HG02981 (cell line): ENCODE measurements around the gene BDKRB2.

ENCODE experiments used
- ATAC-seq: cut with Tn5 transposase; IDR thresholded peaks from one replicate; pipeline ENCODE4 v1.9.1; 2021; ENCODE audit warnings: mild to moderate bottlenecking, moderate library complexity; ENCODE audit not compliant: unreplicated experiment

BDKRB2 gene

GRCh38 chr14:96268431-96269358 is 64.1 kb downstream of the BDKRB2 start:
- ATAC-seq: no peak

GRCh38 chr14:96269359-96269710 is 64.7 kb downstream of the BDKRB2 start:
- ATAC-seq: no peak

DNA sequence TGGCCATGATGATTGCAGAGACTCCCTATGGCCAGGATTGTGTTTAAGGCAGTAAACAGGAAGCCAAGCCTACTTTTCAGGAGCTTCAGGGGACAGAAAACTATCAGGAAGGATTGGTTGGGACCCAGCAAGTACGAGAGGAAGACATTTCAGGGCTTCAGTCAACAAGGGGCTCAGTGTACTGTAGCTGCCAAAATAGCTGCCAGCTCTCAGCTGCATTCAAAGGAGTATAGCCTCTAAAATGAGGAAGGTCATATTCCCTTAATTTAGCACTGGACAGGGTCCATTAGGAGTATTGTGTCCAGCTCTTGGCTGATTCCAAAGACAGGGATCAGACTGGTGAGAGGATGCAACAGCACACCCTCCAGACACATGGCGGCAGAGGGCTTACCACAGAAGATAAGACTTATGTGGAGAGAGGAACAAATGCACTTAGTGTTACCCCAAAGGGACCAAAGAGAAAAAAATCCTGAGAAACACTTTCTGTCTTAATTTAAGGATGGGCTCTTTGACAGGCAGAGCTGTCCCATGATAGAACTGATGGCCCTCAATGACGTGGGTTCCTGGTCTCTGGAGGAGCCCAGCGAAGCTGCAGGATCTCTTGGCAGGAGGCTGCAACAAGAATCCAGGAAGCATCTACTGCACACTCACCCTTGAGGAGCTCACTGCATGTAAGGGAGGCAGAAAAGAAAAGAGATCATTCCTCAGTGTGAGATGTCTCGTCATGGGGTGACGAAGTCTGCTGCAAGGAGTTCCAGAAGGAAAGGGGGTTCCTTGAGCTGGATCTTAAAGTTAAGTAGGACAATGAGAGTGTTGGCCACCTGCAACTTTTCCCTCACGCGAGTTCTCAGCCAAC is 66.2 kb downstream of the BDKRB2 start:
- ATAC-seq: no peak

- ATAC-seq: no peak
Observed at GRCh38 chr14:96271421-96271762, 66.8 kb downstream of the BDKRB2 start.

DNA sequence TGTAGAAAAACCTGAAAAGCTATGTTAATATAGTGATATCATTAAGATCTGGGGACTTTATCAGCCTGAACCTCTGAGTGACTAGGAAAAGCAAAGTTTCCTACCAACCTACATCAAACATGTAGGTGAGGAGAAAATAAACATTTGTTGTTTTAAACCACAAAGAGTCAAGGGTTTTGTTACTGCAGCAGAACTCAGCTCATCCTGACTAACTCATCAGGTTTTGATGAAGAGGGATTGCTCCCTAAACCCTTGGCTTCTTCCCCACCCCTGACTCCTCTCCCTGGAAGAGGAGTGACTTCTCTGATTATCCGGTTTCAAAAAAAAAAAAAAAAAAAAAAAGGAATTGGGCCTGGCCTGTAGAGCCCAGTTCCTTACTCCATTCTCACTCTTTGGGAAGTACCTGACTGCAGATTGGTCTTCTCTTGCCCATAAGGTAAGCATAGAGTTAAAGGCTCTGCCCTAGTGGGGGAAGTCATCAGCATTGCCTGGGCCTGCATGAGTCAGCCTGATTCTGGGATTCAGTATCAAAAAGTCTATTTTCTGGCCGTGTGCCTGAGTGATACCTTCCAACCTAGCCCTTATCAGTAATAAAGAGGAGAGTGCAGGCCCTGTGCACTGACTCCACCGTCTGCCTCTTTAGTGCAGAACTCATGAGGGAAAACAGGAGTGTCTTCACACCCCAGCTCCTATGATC is 68.3 kb downstream of the BDKRB2 start:
- no peak for ATAC-seq

DNA sequence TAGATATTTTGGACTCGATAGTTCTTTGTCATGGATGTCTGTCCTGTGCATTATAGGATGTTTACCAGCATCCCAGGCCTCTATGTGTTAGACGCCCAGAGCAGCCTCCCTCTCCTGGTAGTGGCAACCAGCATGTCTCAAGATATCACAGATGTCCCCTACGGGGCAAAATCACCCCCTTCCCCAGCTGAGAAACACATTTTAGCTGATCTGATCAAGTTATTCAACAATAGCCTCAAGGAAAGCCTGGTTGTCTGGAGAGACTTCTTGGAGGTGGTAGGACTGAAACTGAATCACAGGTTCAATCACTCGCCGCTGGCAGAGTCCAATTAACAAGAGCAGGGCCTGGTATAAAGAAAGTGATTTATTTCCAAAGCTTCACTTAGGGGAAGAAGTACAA is 69.0 kb downstream of the BDKRB2 start:
- ATAC-seq: no peak

GRCh38 chr14:96274122-96274521 is 69.5 kb downstream of the BDKRB2 start:
- ATAC-seq: no peak

GRCh38 chr14:96274543-96274942 is 69.9 kb downstream of the BDKRB2 start:
- no peak for ATAC-seq

- no peak for ATAC-seq
Observed at GRCh38 chr14:96275177-96276112, 70.8 kb downstream of the BDKRB2 start.

GRCh38 chr14:96277890-96278289 is 73.3 kb downstream of the BDKRB2 start:
- no peak for ATAC-seq

DNA sequence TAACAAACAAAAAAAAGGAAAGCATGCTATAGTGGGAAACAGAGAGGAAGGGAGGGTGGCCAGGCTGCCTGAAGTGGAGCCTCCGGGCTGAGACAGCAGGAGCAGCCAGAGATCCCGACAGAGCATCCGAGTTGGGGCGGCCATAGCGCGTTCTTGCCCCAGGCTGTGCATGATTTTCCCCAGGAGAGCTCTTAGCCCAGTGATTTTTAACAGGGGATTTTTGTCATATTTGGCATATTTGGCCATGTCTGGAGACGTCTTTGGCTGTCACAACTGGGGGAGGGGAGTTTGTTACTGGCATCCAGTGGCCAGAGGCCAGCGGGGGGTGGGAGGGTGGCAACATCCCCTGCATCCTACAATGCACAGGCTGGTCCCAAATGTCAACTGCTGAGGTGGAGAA is 74.9 kb downstream of the BDKRB2 start:
- no peak for ATAC-seq

GRCh38 chr14:96280104-96280503 is 75.5 kb downstream of the BDKRB2 start:
- ATAC-seq: no peak

DNA sequence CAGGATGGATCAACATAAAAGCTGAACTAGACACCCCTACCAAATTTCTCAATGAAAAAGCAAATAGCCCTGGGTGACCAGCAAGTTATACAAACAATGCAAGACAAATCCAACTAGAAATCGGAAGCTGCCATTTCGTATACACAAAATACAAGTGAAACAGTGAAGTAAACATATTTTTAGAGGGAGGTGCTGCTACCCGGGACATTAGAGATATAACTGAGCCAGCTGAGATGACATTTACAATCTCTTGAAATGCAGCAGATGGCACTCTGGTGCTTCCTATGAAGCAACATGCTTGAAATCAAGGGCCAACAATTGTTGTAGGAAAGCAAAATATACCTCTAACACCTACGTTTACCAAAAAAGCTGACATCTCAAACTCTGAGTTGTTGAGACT is 76.8 kb downstream of the BDKRB2 start:
- ATAC-seq: no peak

DNA sequence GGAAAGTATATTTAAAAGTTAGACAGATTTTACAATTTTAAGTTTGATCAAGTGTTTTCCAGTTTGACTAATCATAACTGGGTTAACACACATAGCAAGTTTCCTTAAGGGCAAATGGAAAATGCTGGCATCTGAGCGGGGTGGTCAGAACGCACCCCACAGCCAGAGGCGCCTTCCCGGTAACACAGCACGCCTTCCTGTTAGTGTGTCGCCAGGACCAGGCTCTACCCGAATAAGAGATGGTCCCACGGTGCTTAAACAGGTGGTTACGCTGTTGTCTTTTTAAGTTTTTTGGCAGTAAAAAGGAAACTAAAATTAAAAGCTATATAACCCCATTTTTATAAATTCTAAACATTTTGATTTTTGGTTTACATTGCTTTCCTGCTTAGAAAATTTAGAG is 79.4 kb downstream of the BDKRB2 start:
- ATAC-seq: no peak

- no peak for ATAC-seq
Observed at GRCh38 chr14:96284430-96284829, 79.8 kb downstream of the BDKRB2 start.

DNA sequence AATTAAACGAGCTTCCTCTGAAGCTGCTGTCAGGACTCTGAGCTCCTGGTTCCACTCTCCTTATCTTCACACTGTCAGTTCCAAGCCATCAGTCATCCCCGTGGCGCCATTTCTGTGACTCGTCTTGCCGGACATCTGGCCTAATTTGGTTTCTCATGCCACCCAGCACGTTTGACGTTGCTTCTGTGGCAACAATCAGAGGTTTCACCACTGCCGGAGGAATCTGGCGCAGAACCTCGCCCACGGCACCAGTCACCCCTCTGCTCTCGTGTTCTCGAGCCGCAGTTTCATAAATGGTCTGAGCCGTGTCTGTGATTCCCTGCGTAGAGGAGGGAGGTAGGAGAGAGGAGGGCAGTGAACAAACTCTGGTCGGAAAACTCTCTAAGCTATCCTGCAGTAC is 81.0 kb downstream of the BDKRB2 start:
- no peak for ATAC-seq

DNA sequence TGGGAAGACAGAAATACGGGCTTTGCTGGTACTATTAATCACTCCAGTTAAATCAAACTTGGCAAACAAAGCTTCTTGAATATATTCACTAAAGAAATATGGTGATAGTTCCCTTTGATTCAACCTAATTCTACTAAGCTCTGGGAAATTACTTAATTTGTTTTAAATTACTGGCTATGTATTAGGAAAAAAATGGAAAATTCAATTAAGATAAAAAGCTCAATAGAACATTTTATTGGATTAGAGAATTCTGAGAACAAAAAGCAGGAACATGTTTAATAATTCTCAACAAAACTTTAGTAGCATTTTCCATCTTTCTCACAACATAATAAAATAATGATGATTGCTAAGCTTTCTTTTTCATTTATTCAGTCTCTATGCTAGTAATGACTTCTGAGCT is 81.6 kb downstream of the BDKRB2 start:
- ATAC-seq: no peak

DNA sequence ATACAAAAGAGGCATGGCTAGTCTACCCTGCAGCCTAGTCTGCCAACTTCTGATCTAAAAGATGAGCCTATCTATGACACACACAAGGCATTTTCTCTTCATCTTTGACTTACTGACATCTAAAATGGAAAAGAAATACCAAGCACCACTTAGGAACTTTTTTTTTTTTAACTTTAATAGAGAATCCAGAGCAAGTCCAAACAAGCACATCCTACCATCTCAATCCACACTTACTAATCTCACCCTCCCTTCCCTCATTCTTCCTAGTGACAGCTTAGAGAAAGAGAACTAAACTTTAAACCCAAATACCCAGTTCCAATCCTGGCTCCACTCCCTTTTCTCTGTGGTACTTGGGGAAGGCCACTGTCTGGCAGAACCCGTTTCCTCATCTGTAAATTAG is 83.2 kb downstream of the BDKRB2 start:
- no peak for ATAC-seq
